T-helper 9 cell (primary cell): ENCODE measurements around the gene TDRD9.

Experiments
- DNase-seq: peaks from one replicate; pipeline ENCODE4 v3.0.0-alpha.2; 2020

TDRD9 gene

DNA sequence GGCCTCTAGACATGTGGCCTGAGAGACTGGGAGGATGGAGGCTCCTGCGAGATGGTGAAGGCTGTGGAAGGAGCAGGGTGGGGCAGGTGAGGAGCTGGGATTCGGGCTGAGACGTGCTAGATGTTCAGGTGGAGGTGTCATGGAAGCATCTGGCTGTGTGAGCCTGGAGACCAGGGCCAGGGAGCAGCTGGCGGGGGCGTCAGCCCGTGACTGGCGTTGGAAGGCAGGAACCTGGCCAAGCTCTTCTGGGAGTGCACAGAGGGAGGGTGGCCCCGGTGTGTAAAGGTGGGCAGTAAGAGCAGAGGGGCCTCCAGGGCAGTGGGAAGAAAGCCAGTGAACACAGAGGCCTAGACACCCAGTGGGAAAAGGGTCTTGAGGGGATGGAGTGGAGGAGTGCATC, 69.1 kb downstream of the TDRD9 start:
- DNase-seq, result no peak

DNA sequence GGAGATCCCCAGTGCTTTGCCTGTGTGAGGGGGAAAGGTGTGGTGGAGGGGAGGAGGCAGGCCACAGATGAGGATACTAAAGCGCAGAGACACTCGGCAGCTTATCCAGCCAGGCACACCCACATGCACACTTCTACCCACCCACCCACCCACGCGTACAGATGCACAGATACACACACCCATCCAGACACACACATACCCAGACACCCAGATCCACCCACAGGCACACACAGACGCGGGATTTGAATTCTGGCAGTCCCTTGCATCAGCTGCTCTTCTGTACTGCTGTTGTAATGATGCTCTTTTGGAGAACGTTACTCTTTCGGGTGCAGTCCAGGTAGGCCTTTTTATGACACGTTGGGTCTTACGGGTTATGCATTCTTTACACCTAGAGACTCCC, 69.8 kb downstream of the TDRD9 start:
- no peak for DNase-seq

DNA sequence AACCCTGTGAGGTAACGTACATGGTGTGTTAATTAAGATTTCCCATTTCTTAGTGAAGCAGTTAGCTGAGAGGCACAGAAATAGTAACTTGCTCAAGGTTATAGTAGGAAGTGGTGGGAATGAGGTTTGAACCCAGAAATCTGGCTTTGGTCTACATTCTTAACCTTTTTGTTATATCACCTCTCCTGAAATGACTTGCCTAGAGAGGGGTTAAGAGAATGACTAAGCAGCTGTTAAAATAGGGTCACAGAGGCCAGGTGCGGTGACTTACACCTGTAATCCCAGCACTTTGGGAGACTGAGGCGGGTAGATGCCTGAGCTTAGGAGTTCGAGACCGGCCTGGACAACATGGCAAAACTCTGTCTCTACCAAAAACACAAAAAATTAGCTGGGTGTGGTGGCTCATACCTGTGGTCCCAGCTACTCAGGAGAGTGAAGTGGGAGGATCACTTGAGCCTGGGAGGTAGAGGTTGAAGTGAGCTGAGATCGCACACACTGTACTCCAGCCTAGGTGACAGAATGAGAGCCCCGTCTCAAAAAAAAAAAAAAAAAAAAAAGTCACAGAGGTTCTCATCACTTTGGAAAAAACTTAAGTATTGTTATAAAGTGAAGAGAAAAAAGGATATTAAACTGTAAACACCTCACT, 71.7 kb downstream of the TDRD9 start:
- no peak for DNase-seq

- DNase-seq, result no peak
Observed at GRCh38 chr14:104001003-104001402, 72.7 kb downstream of the TDRD9 start.

- DNase-seq, result no peak
Observed at GRCh38 chr14:104003616-104004015, 75.4 kb downstream of the TDRD9 start.

DNA sequence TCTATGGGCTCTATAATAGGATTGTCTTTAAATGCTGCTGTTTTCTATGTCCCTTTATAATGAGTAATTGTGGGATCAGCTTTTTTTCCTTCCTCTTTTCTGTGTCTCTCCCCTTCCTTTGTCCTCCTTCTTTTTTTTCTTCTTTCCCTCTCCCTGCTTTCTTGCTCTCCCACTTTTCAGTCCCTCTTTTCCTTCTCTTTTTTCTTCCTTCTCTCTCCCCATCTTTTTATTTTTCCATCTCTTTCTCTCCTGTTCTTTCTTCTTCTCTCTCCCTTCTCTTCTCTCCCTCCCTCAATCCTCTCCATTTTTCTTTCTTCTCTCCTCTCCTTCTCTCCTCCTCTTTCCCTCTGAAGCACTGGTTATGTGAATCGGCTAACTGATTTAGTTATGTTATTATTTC, 76.6 kb downstream of the TDRD9 start:
- no peak for DNase-seq

DNA sequence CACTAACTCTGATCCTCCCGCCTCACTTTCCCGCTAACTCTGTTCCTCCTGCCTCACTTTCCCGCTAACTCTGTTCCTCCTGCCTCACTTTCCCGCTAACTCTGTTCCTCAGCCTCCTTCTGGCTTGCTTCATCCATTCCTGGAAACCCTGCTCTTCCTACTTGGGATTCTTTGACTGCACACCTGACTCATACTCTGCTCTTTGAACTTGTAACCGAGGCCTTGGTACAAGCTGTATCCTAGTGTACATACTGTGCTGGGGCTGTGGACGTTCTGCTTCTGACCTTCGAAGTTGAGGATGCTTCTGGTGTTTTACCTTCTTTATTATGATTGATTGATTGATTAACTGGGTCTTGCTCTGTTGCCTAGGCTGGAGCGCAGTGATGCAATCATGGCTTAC, 77.2 kb downstream of the TDRD9 start:
- no peak for DNase-seq

DNA sequence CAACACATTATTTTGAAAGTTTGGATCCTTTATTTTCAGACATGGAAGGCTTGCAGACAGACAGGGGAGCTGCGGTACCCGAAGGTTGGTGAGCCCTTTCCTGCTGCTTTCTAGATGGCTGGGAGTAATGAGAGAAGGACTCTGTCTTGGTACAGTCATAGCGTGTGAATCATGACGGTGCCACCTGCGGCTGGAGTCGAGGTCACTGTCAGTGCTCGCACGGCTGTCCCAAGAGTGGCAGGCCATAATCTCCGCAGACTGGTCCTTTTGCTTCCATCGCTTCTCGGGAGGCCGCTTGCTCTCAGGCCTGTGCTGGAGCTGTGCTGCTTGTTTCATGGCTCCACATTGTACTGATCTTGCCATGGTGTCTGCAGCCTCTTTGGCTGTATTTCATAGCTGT, 78.9 kb downstream of the TDRD9 start:
- no peak for DNase-seq

DNA sequence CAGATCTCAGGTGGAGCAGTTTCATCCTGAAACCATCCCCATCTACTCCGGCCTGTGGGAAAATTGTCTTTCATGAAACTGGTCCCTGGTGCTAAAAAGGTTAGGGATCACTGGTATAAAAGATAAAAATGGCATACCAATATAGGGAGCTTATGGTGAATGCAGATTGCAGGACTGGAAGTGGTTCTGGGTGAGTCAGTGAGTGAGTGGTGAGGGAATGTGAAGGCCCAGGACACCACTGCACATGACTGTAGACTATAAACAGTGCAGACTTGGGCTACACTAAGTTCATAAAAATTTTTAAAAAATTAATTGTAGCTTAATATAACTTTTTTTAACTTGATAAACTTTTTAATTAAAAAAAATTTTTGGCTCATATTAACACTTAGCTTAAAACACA, 81.0 kb downstream of the TDRD9 start:
- DNase-seq, result no peak

DNA sequence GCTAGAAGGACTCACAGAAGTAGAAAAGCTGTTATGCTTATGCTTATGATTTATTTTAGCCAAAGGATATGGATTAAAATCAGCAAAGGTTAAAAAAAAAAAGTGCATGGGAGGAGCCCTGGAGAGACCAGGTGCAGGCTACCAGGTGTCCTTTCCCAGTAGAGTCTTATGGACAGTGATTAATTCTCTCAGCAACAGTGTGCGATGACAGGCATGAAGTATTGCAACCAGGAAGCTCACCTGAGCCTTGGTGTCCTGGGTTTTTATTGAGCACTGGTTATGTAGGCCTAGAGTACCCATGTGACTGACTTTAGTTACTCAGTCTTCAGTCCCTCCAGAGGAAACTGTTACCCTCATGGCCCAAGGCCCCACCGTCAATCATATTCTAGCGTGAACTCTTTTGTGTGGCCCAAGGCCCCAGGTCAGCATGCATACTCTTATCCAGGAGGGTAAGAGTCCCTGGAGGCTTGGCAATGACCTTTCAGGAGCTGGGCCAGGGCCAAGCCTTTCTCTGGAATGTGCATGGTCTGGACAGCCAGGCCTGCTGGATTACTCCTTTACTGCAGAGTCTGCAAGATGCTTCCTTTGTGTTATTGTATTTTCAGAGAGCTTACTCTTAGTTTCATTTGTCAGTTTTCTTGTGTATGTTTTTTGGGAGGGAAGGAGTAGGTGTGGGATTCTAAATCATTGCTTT, 83.7 kb downstream of the TDRD9 start:
- DNase-seq, result no peak

DNA sequence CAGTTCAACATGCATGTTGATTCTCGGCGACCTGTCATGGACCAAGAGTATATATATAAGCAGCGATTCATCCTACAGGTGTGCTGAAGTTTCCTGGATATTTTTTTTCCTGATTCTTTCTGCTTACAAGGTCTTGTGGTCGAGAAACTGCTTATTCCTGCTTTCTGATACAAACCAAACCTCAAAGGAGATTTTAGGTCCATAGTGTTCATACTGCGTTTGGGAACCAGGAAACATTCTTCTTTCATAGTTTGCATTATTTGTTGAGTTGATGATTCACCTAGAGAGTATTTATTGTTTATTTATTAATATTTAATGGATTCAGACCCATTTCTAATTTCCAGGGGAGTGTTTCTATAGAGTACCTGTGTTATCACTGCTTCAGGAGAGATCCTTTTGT, 86.5 kb downstream of the TDRD9 start:
- DNase-seq, result no peak

- no peak for DNase-seq
Observed at GRCh38 chr14:104016873-104017650, 88.8 kb downstream of the TDRD9 start.

DNA sequence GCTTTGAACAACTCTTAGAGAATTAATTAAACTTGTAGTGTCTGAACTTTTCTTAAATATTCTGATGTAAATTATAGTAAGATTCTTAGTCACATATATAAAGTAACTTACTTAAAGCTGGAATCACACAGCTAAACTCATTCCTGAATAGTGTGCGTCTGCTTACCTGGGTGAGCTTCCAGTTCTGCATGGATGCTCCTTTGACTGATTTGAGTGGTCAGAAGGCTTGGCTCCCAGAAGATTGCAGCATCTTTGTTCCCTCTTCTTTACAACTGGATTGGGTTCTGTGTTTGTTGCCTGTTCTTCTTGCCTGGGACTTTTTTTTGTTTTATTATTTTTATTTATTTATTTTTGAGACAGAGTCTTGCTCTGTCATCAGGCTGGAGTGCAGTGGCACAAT, 90.8 kb downstream of the TDRD9 start:
- DNase-seq, result no peak

DNA sequence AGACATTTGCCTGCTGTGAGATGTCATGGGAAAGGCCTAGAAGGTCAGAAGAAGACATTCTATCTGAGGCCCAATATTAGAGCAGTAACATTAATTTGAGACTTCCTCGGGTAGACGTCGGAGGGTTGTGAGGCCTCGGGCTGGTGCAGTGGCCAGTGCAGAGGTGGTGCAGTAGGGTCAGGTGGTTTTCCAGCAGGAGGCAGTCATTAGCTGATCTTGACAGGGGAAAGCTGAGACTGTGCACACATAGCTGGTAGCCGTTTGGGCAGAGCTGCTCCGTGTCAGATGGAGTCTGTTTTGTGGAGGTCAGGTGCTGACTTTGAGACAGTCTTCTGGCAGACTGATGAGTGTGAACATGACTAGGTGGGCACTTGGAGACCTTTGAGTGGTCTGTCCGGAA, 91.5 kb downstream of the TDRD9 start:
- no peak for DNase-seq

DNA sequence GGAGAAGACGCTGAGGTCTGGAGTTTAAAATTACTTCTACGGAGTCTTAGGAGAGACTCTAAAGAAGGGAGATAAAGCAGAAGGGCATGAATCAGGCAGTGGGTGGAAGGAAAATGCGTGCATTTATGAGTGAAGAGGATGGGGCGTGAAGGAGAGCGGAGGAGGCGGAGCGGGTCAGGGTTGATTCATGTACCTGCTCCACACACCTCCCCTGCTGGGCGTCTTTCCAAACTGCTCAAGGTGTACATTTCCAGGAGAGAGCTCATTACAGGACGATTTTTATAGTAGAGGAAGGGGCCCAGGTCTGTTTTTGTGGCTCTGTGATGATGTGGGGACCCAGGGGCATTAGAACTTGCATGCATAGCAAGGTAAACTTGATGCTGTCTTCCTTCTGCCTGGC, 92.2 kb downstream of the TDRD9 start:
- no peak for DNase-seq

- DNase-seq, result no peak
Observed at GRCh38 chr14:104023325-104024055, 95.2 kb downstream of the TDRD9 start.

DNA sequence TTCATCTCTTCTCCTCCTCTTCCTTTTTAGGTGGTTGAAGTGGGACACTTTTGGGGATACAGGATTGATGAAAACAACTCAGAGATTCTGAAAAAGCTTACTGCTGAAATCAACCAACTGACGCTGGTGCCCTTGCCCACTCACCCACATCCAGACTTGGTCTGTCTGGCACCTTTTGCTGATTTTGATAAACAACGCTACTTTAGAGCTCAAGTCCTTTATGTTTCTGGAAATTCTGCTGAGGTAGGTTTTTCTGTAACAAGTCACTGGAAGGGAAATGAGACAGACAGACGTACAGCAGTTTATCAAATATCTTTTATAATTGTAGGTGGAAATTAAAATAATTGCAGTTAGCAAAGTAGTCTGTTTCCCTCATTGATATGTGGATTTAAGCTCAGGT, 97.3 kb downstream of the TDRD9 start:
- no peak for DNase-seq

GRCh38 chr14:104026024-104026423, 97.8 kb downstream of the TDRD9 start:
- DNase-seq, result no peak

DNA sequence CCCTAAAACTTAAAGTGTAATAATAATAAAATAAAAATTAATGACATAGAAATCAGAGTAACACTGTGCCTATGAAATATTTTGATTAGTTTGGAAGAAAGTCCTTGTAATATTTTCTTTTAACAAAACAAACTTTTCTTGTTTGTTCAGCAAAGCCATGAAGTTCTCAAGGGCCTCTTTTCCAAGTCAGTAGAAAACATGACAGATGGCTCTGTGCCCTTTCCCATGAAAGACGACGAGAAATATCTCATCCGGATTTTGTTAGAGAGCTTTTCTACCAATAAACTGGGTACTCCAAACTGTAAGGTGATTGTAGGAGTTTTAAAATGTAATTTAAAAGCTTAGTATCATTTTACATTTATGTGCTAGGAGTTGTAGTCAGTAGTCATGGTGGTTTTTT, 102.7 kb downstream of the TDRD9 start:
- no peak for DNase-seq

DNA sequence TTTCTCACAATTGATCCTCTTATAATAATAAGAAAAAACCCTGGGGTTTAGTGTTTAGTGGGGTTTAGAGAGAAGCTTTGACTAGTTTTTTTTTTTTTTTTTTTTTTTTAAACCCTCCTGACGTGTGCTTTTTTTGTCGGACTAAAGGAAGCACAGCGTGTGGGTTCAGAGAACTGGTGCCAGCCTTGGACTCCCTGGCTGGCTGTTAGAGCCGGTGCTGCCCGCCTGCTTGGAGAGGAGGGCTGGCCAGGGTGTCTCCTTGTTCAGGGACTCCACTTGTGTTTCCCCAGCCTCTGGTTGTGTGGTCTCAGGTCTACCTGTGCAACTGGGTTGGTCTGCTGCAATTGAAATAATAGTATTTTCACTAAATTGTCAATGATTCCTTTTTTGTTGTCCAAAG, 103.1 kb downstream of the TDRD9 start:
- DNase-seq, result no peak

GRCh38 chr14:104034976-104035699, 106.9 kb downstream of the TDRD9 start:
- DNase-seq, result no peak

DNA sequence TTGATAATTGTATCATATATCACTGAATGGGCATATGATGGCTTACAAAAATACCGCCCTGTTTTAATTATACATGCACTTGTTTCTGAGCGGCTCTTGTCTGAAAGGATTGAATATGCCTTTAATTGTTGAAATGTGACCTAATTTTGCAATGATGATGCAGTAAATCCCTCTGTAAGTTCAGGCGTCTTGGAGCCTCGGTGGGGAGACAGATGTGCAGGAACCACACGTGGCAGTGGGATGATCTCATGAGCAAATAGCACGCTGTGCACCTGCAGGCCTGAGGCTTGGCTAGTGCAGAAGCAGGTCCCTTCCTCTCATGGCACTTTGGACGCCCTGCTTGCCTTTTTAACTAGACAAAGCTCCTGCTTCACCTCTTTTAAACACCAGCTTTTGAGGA, 108.0 kb downstream of the TDRD9 start:
- DNase-seq, result no peak

- no peak for DNase-seq
Observed at GRCh38 chr14:104037074-104037473, 108.8 kb downstream of the TDRD9 start.
